Endothelial cell of umbilical vein (primary cell): ENCODE measurements around the gene ZIC3. TPM values are rescaled to one million over a fixed set of nuclear protein-coding genes. Genes with fewer than 3 reads are reported as not detected.

ENCODE experiments used
- BruUV-seq: library from RNA; stranded (reverse); fragments of 400-500 nt; replicated peaks from 2 replicates; lab custom pipeline; 2021; lab: Mats Ljungman, UMichigan
- CTCF ChIA-PET: fragments of 300-600, 350-600 bp; sonication (Branson Sonifier 250); formaldehyde crosslinking; loops from one replicate; lab custom pipeline; 2021; ENCODE audit warnings: antibody characterized with exemption, inconsistent platforms; lab: Charles Lee
- POLR2A ChIA-PET: fragments of 300-600, 350-600 bp; sonication (Branson Sonifier 250); formaldehyde crosslinking; loops from one replicate; lab custom pipeline; 2021; ENCODE audit warnings: antibody characterized with exemption, inconsistent platforms; lab: Charles Lee
- DNase-seq: peaks from one replicate; pipeline ENCODE4 v3.0.0-alpha.2; 2011; ENCODE audit warnings: low read depth, low spot score
- FAIRE-seq: peaks from 2 replicates; lab custom pipeline; 2011; peaks lifted over from hg19 to GRCh38; lab: Jason Lieb, UNC
- H2AFZ ChIP-seq: 2 replicates; pipeline ENCODE4 v1.6.0; 2012; ENCODE audit warnings: low read depth, low read length, control low read depth, inconsistent platforms
- H3K27ac ChIP-seq: 2 replicates; pipeline ENCODE4 v1.5.1; 2011; ENCODE audit warnings: low read depth, mild to moderate bottlenecking, control low read depth, low read length, moderate library complexity; ENCODE audit not compliant: insufficient read depth
- H3K27me3 ChIP-seq, 2 experiments: 2 replicates each; pipeline versions ENCODE4 v1.6.0 to v1.6.1; 2011; ENCODE audit warnings: low read length in 2 of 2, mixed read lengths in 1 of 2; ENCODE audit not compliant: control insufficient read depth in 2 of 2, insufficient read depth in 2 of 2
- H3K36me3 ChIP-seq, 2 experiments: 2 replicates in 1 of 2; 3 replicates in 1 of 2; pipeline ENCODE4 v1.5.1; 2011; ENCODE audit warnings: low read length in 2 of 2, mild to moderate bottlenecking in 1 of 2, moderate library complexity in 1 of 2; ENCODE audit not compliant: control insufficient read depth in 2 of 2, insufficient read depth in 2 of 2; ENCODE audit errors: extremely low read depth in 1 of 2
- H3K4me1 ChIP-seq: 3 replicates; pipeline ENCODE4 v1.5.1; 2011; ENCODE audit warnings: mild to moderate bottlenecking, low read length; ENCODE audit not compliant: control insufficient read depth, insufficient read depth; ENCODE audit errors: extremely low read depth
- H3K4me2 ChIP-seq: 2 replicates; pipeline ENCODE4 v1.6.1; 2011; ENCODE audit warnings: low read length, control low read depth, mixed read lengths; ENCODE audit not compliant: insufficient read depth
- H3K4me3 ChIP-seq, 3 experiments: fragments of 200-600 bp in 1 of 3; sonication (generic), shearing (Covaris generic) in 1 of 3; replicated peaks in 1 of 3; 2 replicates each; pipeline ENCODE4 v1.5.1; 2011 to 2016; ENCODE audit warnings: control low read depth in 3 of 3, low read length in 3 of 3, mild to moderate bottlenecking in 2 of 3, inconsistent platforms in 1 of 3, low read depth in 1 of 3, moderate library complexity in 1 of 3; ENCODE audit not compliant: insufficient read depth in 1 of 3
- H3K79me2 ChIP-seq: 2 replicates; pipeline ENCODE4 v1.6.0; 2012; ENCODE audit warnings: low read length, inconsistent platforms; ENCODE audit not compliant: control insufficient read depth, insufficient read depth
- H3K9ac ChIP-seq: replicated peaks from 2 replicates; pipeline ENCODE3; 2011; ENCODE audit warnings: low read length, control low read depth; ENCODE audit not compliant: insufficient read depth; ENCODE audit errors: extremely low read depth
- H3K9me1 ChIP-seq: replicated peaks from 3 replicates; pipeline ENCODE4 v1.6.0; 2011; ENCODE audit warnings: mild to moderate bottlenecking, low read length; ENCODE audit not compliant: control insufficient read depth, insufficient read depth; ENCODE audit errors: extremely low read depth
- H3K9me3 ChIP-seq: replicated peaks from 2 replicates; pipeline ENCODE4 v1.5.1; 2012; ENCODE audit warnings: low read length, inconsistent platforms; ENCODE audit not compliant: control insufficient read depth, insufficient read depth
- H4K20me1 ChIP-seq: replicated peaks from 2 replicates; pipeline ENCODE3; 2011; ENCODE audit warnings: mild to moderate bottlenecking, low read length; ENCODE audit not compliant: control insufficient read depth, insufficient read depth; ENCODE audit errors: extremely low read depth
- CTCF ChIP-seq, 2 donors: IDR thresholded peaks; 1 replicate in 1 of 2; 2 replicates in 1 of 2; pipeline ENCODE4 v1.5.1; 2011; ENCODE audit warnings: low read length in 2 of 2, mild to moderate bottlenecking in 2 of 2, moderate library complexity in 2 of 2, control low read depth in 1 of 2, inconsistent platforms in 1 of 2, low read depth in 1 of 2; ENCODE audit not compliant: insufficient read depth in 1 of 2; ENCODE audit errors: extremely low read depth in 1 of 2
- GATA2 ChIP-seq: IDR thresholded peaks from 2 replicates; pipeline ENCODE4 v1.7.0; 2011; ENCODE audit warnings: low read depth, mild to moderate bottlenecking, moderate library complexity, mixed read lengths, low read length; ENCODE audit not compliant: insufficient read length, insufficient read depth
- JUN ChIP-seq: IDR thresholded peaks from 2 replicates; pipeline ENCODE4 v1.6.1; 2011; ENCODE audit warnings: borderline replicate concordance, low read depth; ENCODE audit not compliant: insufficient read length, insufficient read depth
- MAX ChIP-seq: IDR thresholded peaks from 2 replicates; pipeline ENCODE4 v1.6.1; 2011; ENCODE audit not compliant: insufficient read depth, insufficient read length
- POLR2A ChIP-seq: IDR thresholded peaks from 2 replicates; pipeline ENCODE4 v1.6.1; 2012; ENCODE audit warnings: low read depth, mild to moderate bottlenecking, control low read depth, low read length
- POLR2AphosphoS5 ChIP-seq: IDR thresholded peaks from 2 replicates; pipeline ENCODE4 v1.6.1; 2012; ENCODE audit warnings: low read depth, mild to moderate bottlenecking, control low read depth, low read length, moderate library complexity; ENCODE audit not compliant: insufficient read depth
- dilution Hi-C: fragments of 300-500 bp; cut with MboI; formaldehyde crosslinking; loops from one replicate; pipeline ENCODE4 v1.15.0; 2019; ENCODE audit warnings: low sequenced_read_pairs; ENCODE audit not compliant: extremely low pct_ligation_motif_present
- intact Hi-C: fragments of 100-400 bp; cut with micrococcal nuclease; formaldehyde crosslinking; loops from one replicate; pipeline ENCODE4 v1.10.0; 2022
- polyA plus RNA-seq, 4 experiments: library from polyadenylated mRNA; depleted of rRNA in 3 of 4; stranded (reverse) in 3 of 4; unstranded in 1 of 4; fragments of >200 nt; gene quantifications; 2 replicates each; pipeline versions ENCODE4 v1.2.1 to v1.2.3, GENCODE V29; 2011 to 2012; ENCODE audit warnings: missing spikeins in 1 of 4
- total RNA-seq: library from RNA; stranded (reverse); gene quantifications from 2 replicates; pipeline ENCODE4 v1.2.3, GENCODE V29; 2021

ZIC3 gene
- total and polyA plus RNA-seq, 2 donors (not counting 3 experiments of a cell fraction or from before 2014, with no cell fraction given): not detected

- DNase-seq (no peak), FAIRE-seq (no peak)
- TF ChIP-seq MAX (no peak), POLR2AphosphoS5 (no peak), POLR2A (no peak), JUN (no peak), GATA2 (no peak), CTCF (IDR thresholded peaks at IDR 0.05; ENCODE audit: extremely low read depth in 1 of 2, insufficient read depth in 1 of 2, low read depth in 1 of 2, low read length in 2 of 2) (no peak)
- no peak overlapping the region for H2AFZ ChIP-seq
- no peak overlapping the region for H3K27ac ChIP-seq
- no peak overlapping the region for H3K4me3 ChIP-seq
- no peak overlapping the region for H3K4me2 ChIP-seq
- H3K4me1 ChIP-seq: no peaks in the 10 kb centered on the region
- H4K20me1 ChIP-seq: no peaks in the 10 kb centered on the region
- no peaks in the 10 kb centered on the region for H3K9me1 ChIP-seq
- no peaks in the 10 kb centered on the region for H3K36me3 ChIP-seq
- dilution Hi-C loops (no loop called here), intact Hi-C loops (no loop called here)
- no peaks in the 10 kb centered on the region for H3K9me3 ChIP-seq
- CTCF ChIA-PET: interaction anchor here (0.7 kb wide), 1 partner anchor 298 kb away, joined by 3 read pairs; no protein-coding TSS in a partner anchor
- no peaks in the 10 kb centered on the region for H3K79me2 ChIP-seq
- no TSS peak for BruUV-seq
- H3K27me3 ChIP-seq: peaks cover 24 to 30% of the 10 kb centered on the region in 2 experiments
- POLR2A ChIA-PET: no interaction called here
- no peak overlapping the region for H3K9ac ChIP-seq
Measured at GRCh38 chrX:137563681-137564651, 2.0 kb upstream of the ZIC3 start.
